Ectodermal cell (in vitro differentiated cells): Measurements from ENCODE around the gene DIP2C.

Experiments used
- H3K27ac ChIP-seq: 2 replicates; pipeline ENCODE4 v1.7.0; 2013; ENCODE audit warnings: mild to moderate bottlenecking, low read depth, low read length; ENCODE audit not compliant: insufficient read depth, poor library complexity, severe bottlenecking
- H3K27me3 ChIP-seq: 2 replicates; pipeline ENCODE4 v1.7.0; 2013; ENCODE audit warnings: mild to moderate bottlenecking, low read length; ENCODE audit not compliant: insufficient read depth, control insufficient read depth, poor library complexity, severe bottlenecking
- H3K36me3 ChIP-seq: one replicate; pipeline ENCODE4 v1.7.0; 2013; ENCODE audit warnings: low read length; ENCODE audit not compliant: control insufficient read depth, insufficient read depth
- H3K4me1 ChIP-seq: one replicate; pipeline ENCODE4 v1.7.0; 2013; ENCODE audit warnings: low read length; ENCODE audit not compliant: control insufficient read depth, insufficient read depth
- H3K4me3 ChIP-seq: 2 replicates; pipeline ENCODE4 v1.7.0; 2013; ENCODE audit warnings: low read depth, low read length, control low read depth; ENCODE audit not compliant: insufficient read depth
- H3K9me3 ChIP-seq: 2 replicates; pipeline ENCODE4 v1.7.0; 2013; ENCODE audit warnings: mild to moderate bottlenecking, low read length, moderate library complexity; ENCODE audit not compliant: control insufficient read depth
- WGBS, 2 experiments: methylation state at CpG; one replicate each; pipeline ENCODE4 v1.1.7; 2013; ENCODE audit warnings: missing lambda C conversion rate in 2 of 2; 5-methylcytosine and 5-hydroxymethylcytosine counted together

Gene DIP2C

DNA sequence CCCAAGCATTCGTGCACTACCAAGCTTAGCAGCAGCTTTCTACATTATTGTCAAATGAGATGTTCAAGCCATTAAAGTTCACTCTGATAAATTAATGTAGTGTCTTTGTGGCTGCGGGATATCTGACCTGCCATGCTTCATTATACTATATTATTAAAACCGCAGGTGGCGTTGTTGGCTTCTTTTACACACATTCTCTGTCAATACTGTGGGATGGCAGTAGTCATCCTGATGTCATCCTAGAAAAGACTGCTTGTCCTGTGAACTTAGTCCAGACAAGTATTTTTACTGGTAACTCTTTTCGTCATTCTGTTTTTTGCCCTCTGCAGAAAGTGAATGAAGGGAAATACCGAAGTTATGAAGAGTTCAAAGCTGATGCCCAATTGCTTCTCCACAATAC lies 450.4 kb downstream of the DIP2C start:
- H3K27me3 ChIP-seq: no peaks in the 10 kb centered on the region
- H3K4me3 ChIP-seq: no peak overlapping the region
- no peaks in the 10 kb centered on the region for H3K9me3 ChIP-seq
- no peaks in the 10 kb centered on the region for H3K4me1 ChIP-seq
- no peak overlapping the region for H3K27ac ChIP-seq
- H3K36me3 ChIP-seq: no peaks in the 10 kb centered on the region
- WGBS, 2 experiments: 92 to 99% methylated on average over 6 of the region's 6 CpGs

DNA sequence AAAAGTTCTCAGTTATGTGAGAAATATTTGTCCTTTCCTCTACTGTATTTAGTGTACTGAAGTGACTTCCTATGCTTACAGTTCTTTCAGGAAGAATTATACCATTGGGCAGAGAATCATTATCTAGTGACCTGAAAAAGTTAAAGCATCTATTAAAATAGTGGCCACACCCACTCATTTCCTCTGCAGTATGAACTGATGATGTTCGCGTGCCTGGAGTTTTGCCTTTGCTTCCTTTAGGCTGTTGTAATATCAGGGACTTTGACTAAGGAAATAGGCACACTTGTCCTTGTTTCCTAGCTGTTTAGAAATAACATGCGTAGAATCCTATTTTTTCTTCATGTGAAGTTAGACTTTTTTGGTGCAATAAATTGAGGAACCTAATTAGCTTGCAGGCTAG lies 453.6 kb downstream of the DIP2C start:
- no peaks in the 10 kb centered on the region for H3K27me3 ChIP-seq
- H3K27ac ChIP-seq: no peak overlapping the region
- H3K4me1 ChIP-seq: no peaks in the 10 kb centered on the region
- no peaks in the 10 kb centered on the region for H3K36me3 ChIP-seq
- 98 to 100% methylated on average over 3 of the region's 3 CpGs for WGBS, 2 experiments
- no peak overlapping the region for H3K4me3 ChIP-seq
- H3K9me3 ChIP-seq: no peaks in the 10 kb centered on the region

DNA sequence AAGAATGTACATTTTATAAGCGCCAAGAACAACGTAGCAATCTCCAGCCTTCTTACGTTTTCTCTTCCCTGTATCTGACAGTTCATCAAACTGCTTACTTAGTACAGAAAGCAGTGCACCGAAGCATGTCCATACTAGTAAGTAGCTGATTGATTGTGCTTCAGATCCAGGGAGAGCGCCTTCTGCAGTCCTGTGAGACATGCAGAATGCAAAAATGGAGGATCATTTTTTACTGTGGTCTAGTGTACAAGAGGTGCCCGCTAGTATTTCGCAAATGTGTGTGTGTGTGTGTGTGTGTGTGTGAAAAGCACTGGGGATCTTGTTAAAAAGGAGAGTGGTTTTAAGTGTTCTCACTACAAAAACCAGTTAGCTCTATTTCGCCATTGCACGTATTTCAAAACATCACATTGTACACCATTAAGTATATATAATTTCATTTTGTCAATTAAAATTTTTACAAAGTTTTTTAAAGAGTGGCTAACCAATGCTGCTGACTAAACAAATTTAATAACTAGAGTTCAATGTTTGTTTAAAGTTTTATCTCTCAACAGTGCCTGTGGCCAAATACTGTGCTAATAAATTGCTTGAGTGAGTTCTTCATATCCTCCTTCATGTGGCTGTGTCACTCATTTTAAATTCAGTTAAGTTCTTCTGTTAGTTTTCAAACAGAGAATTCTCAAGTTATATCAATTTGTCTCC lies 454.6 kb downstream of the DIP2C start:
- Histone ChIP-seq H3K4me1 (no peaks in the 10 kb centered on the region), H3K36me3 (no peaks in the 10 kb centered on the region), H3K27me3 (no peaks in the 10 kb centered on the region), H3K27ac (no peak overlapping the region), H3K9me3 (no peaks in the 10 kb centered on the region), H3K4me3 (no peak overlapping the region)
- 96 to 98% methylated on average over 7 of the region's 9 CpGs for WGBS, 2 experiments

DNA sequence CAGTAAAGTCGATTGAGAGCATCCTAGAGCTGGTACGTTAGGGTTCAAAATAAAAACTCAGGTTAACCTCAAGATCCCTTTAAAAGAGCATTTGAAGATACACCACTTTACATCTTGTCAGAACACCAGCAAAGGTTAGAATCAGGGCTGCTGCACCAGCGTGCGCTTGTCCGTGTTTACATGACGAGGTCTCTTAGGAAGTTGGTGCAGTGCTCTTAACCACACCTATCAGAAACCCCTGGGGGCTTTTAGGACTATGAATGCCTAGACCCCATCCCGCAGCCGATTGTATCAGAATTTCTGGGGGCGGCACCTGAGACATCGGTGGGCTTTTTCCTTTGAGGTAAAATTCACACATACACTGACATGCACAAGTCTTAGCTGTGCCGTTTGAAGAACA lies 456.6 kb downstream of the DIP2C start:
- Histone ChIP-seq H3K4me1 (no peaks in the 10 kb centered on the region), H3K27ac (no peak overlapping the region), H3K4me3 (no peak overlapping the region), H3K27me3 (no peaks in the 10 kb centered on the region), H3K9me3 (no peaks in the 10 kb centered on the region), H3K36me3 (no peaks in the 10 kb centered on the region)
- WGBS, 2 experiments: 94 to 96% methylated on average over 11 of the region's 11 CpGs

DNA sequence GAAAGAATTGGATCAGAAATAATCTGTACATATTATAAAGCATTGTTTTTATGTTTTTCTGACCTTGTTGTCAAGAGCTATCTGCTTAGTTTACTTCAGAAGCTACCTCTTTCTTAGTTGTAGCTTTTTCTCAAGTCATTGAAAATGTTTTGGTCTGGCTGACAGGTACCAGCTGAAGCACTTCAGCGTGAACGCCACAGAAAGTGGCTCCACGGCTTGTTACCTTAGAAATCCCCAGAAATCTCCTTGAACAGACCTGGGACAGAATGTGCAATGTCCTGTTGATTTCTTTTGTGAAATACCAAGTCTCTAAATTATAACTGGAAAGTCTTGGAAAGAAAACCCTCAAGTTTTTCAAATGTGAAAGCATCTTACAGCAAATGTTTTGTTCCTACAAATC lies 457.4 kb downstream of the DIP2C start:
- WGBS, 2 experiments: 96% methylated on average over 3 of the region's 3 CpGs
- no peak overlapping the region for H3K4me3 ChIP-seq
- no peaks in the 10 kb centered on the region for H3K36me3 ChIP-seq
- H3K4me1 ChIP-seq: no peaks in the 10 kb centered on the region
- H3K9me3 ChIP-seq: no peaks in the 10 kb centered on the region
- H3K27ac ChIP-seq: no peak overlapping the region
- H3K27me3 ChIP-seq: no peaks in the 10 kb centered on the region

DNA sequence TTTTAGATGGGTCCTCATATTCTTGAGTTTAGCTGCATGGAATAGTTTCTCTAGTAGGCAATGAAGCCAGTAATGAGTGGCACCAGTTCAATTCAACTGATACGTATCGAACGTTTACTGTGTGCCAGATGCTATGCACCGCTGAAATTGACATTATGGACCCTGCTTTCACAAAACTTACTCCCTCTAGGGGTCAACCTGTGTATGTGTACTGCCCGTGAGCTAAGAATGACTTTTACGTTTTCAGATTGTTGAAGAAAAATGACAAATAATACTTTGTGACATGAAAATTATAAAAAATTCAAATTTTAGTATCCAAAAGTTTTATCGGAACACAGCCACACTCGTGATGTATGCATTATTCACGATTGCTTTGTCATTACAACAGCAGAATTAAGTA lies 458.7 kb downstream of the DIP2C start:
- no peaks in the 10 kb centered on the region for H3K36me3 ChIP-seq
- H3K27me3 ChIP-seq: no peaks in the 10 kb centered on the region
- H3K4me3 ChIP-seq: no peak overlapping the region
- WGBS, 2 experiments: 84 to 92% methylated on average over 7 to 9 of the region's 9 CpGs
- H3K9me3 ChIP-seq: no peaks in the 10 kb centered on the region
- no peaks in the 10 kb centered on the region for H3K4me1 ChIP-seq
- no peak overlapping the region for H3K27ac ChIP-seq

DNA sequence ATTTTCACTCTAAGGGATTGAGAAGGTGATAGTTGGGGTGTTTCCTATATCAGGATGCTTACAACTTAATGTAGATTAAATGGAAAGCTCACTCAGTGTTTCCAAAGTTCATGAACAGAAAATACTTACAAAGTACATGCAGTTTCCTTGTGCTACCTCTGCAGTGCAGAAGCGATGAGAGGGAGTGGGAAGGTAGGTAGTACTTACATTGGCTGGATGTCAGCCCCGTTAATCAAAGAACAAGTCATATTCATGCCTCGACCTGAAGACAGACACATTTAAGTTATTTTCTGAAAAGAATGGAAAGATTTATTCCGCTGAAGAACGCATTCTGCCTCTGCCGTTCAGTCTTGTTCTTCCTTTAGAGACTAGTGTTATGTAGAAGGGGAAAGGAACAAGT lies 461.1 kb downstream of the DIP2C start:
- 93 to 97% methylated on average over 6 of the region's 6 CpGs for WGBS, 2 experiments

DNA sequence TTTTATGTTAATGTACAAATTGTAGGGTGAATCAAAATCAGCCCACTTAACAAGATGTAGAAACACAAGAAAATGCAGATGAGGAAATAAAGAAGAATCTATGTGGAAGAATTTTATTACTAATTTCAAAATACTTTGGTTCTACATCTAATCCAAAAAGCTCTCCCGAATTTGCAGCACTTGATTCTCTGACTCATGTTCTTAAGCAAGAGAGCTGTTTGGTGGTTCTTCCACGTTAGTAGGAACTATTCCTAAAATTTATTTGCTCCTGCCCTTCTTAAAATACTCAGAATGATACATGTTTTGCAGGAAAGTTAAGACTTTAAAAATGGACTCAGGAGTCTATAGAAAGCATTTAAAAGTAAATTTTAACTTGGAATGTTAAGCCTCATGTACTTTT lies 462.5 kb downstream of the DIP2C start:
- Histone ChIP-seq H3K9me3 (no peaks in the 10 kb centered on the region), H3K27me3 (no peaks in the 10 kb centered on the region), H3K4me1 (no peaks in the 10 kb centered on the region), H3K4me3 (no peak overlapping the region), H3K36me3 (no peaks in the 10 kb centered on the region), H3K27ac (no peak overlapping the region)
- 87 to 90% methylated on average over 2 of the region's 2 CpGs for WGBS, 2 experiments

More for the DNA sequence above, 461.1 kb downstream of the DIP2C start:
- Histone ChIP-seq H3K27me3 (no peaks in the 10 kb centered on the region), H3K27ac (no peak overlapping the region), H3K9me3 (no peaks in the 10 kb centered on the region), H3K36me3 (no peaks in the 10 kb centered on the region), H3K4me1 (no peaks in the 10 kb centered on the region), H3K4me3 (no peak overlapping the region)

DNA sequence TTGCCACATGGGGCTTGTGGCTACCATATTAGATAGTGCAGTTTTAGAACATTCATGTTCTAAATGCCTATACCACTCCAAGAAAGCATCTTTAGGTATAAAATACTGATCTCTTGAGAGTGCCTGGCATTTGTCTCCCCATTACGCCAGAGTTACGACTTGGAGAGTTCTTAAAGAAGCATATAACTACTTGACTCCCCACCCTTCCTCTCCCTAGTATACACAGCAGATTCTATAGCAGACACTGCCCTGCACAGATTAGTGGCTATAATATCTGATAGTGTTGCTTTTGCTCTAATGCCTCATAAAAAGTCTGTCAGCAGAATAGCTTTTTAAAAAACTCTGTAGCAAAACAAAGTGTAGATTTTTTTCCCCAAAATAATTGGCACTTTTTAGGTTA lies 463.4 kb downstream of the DIP2C start:
- Histone ChIP-seq H3K4me3 (no peak overlapping the region), H3K36me3 (no peaks in the 10 kb centered on the region), H3K27me3 (no peaks in the 10 kb centered on the region), H3K9me3 (no peaks in the 10 kb centered on the region), H3K27ac (no peak overlapping the region), H3K4me1 (no peaks in the 10 kb centered on the region)
- 91 to 94% methylated on average over 2 of the region's 2 CpGs for WGBS, 2 experiments

DNA sequence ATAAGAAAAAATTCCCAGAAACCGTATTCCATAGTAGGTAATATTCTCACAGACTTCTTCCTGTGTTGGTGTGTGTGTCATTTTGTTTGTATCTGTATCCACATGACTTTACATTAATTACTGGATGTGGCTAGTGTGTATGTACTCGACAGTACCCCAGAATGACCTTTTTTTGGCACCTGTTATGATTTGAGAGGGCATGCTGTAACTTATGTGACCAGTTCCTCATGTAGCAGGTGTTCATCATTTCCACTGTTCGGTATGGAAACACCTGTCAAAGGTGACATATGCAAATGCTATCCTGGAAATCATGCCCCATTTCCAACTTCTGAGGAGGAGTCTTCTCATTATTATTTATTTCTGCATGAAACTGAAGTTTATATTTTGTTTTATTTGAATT lies 464.9 kb downstream of the DIP2C start:
- WGBS, 2 experiments: 92 to 97% methylated on average over 2 of the region's 3 CpGs
- no peak overlapping the region for H3K4me3 ChIP-seq
- H3K27ac ChIP-seq: no peak overlapping the region
- H3K36me3 ChIP-seq: no peaks in the 10 kb centered on the region
- no peaks in the 10 kb centered on the region for H3K9me3 ChIP-seq
- no peaks in the 10 kb centered on the region for H3K27me3 ChIP-seq
- no peaks in the 10 kb centered on the region for H3K4me1 ChIP-seq
